Upper lobe of left lung (tissue), 4 donors: ENCODE data around the gene C3orf85.

ENCODE experiments used
- POLR2A ChIP-seq, 4 donors: fragments of 450-650 bp; IDR thresholded peaks; one replicate each; pipeline ENCODE4 v1.5.1; 2016 to 2017; ENCODE audit warnings: antibody characterized with exemption in 4 of 4, mild to moderate bottlenecking in 2 of 4
- POLR2AphosphoS5 ChIP-seq, 2 donors: sonication (generic); formaldehyde crosslinking; IDR thresholded peaks; one replicate each; pipeline ENCODE4 v1.5.1; 2017; ENCODE audit warnings: antibody characterized with exemption in 2 of 2
- TF ChIP-seq, protein P1 (sequence below), 6 experiments: fragments of 450-650 bp in 4 of 6; fragments of 200-600 bp in 2 of 6; sonication (generic) in 2 of 6; IDR thresholded peaks; one replicate each; pipeline ENCODE4 v1.5.1; 2016 to 2019; ENCODE audit warnings: antibody characterized with exemption in 6 of 6

DNA sequence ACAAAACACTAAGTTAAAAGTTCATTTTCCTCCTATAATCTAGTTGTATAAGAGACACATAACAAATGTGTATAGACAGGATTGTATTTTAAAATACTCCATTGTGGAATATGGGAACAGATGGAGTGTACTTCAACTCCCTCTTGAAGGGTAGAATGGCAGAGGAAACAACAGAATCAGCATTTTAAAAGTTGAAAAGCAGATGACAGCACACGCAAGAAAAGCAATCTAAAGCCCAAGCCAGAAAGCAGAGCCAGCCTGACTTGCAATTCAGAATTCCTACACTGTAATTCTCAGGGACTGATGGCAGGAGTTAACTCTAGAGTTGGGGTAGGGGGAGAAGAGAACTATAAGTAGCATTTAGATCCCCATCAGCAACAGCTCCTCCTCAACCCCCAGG is 41.4 kb upstream of the C3orf85 start:
- TF ChIP-seq, protein P1, sequence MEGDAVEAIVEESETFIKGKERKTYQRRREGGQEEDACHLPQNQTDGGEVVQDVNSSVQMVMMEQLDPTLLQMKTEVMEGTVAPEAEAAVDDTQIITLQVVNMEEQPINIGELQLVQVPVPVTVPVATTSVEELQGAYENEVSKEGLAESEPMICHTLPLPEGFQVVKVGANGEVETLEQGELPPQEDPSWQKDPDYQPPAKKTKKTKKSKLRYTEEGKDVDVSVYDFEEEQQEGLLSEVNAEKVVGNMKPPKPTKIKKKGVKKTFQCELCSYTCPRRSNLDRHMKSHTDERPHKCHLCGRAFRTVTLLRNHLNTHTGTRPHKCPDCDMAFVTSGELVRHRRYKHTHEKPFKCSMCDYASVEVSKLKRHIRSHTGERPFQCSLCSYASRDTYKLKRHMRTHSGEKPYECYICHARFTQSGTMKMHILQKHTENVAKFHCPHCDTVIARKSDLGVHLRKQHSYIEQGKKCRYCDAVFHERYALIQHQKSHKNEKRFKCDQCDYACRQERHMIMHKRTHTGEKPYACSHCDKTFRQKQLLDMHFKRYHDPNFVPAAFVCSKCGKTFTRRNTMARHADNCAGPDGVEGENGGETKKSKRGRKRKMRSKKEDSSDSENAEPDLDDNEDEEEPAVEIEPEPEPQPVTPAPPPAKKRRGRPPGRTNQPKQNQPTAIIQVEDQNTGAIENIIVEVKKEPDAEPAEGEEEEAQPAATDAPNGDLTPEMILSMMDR (IDR thresholded peaks at IDR 0.05), result no peak
- TF ChIP-seq POLR2A (IDR thresholded peaks at IDR 0.05), result no peak
- no peak for TF ChIP-seq POLR2AphosphoS5 (IDR thresholded peaks at IDR 0.05)
